Loucy (cell line): ENCODE data around the gene IWS1.

Experiments
- H2AFZ ChIP-seq: fragments of 200-600 bp; sonication (generic); 2 replicates; pipeline ENCODE4 v1.6.0; 2016; ENCODE audit warnings: antibody characterized with exemption, mild to moderate bottlenecking, low read length, moderate library complexity
- H3F3A ChIP-seq: fragments of 200-600 bp; 2 replicates; pipeline ENCODE4 v1.6.0; 2016; ENCODE audit warnings: antibody characterized with exemption, low read depth, mild to moderate bottlenecking
- H3K27me3 ChIP-seq: fragments of 200-600 bp; sonication (generic); 2 replicates; pipeline ENCODE4 v1.6.1; 2014; ENCODE audit warnings: low read length, mild to moderate bottlenecking; ENCODE audit not compliant: insufficient read depth, poor library complexity, severe bottlenecking
- H3K36me3 ChIP-seq: fragments of 200-600 bp; sonication (generic); 2 replicates; pipeline ENCODE4 v1.6.1; 2016; ENCODE audit warnings: low read length; ENCODE audit not compliant: insufficient read depth
- H3K4me1 ChIP-seq: fragments of 200-600 bp; sonication (generic); 2 replicates; pipeline ENCODE4 v1.5.1; 2014; ENCODE audit warnings: low read length, mild to moderate bottlenecking; ENCODE audit not compliant: insufficient read depth, poor library complexity, severe bottlenecking
- H3K4me2 ChIP-seq: fragments of 200-600 bp; sonication (generic); 2 replicates; pipeline ENCODE4 v1.6.0; 2014; ENCODE audit warnings: antibody characterized with exemption, low read length, low read depth, mild to moderate bottlenecking; ENCODE audit not compliant: poor library complexity, severe bottlenecking
- H3K4me3 ChIP-seq: fragments of 200-600 bp; sonication (generic); 2 replicates; pipeline ENCODE4 v1.5.1; 2014; ENCODE audit warnings: low read length, mild to moderate bottlenecking, mixed read lengths; ENCODE audit not compliant: poor library complexity, severe bottlenecking
- H3K79me2 ChIP-seq: fragments of 200-600 bp; sonication (generic); 2 replicates; pipeline ENCODE4 v1.6.1; 2014; ENCODE audit warnings: low read length; ENCODE audit not compliant: insufficient read depth
- H3K9ac ChIP-seq: fragments of 200-600 bp; sonication (generic); 2 replicates; pipeline ENCODE4 v1.6.0; 2014; ENCODE audit warnings: mild to moderate bottlenecking, low read depth, low read length, moderate library complexity; ENCODE audit not compliant: poor library complexity, severe bottlenecking
- H3K9me2 ChIP-seq: fragments of 200-600 bp; sonication (generic); replicated peaks from 2 replicates; pipeline ENCODE4 v1.6.1; 2016; ENCODE audit warnings: low read depth, low read length, mixed read lengths
- H3K9me3 ChIP-seq: fragments of 200-600 bp; sonication (generic); 2 replicates; pipeline ENCODE4 v1.6.1; 2014; ENCODE audit warnings: mild to moderate bottlenecking, antibody characterized with exemption, low read length, low read depth; ENCODE audit not compliant: insufficient read depth
- H4K20me1 ChIP-seq: fragments of 200-600 bp; sonication (generic); 2 replicates; pipeline ENCODE4 v1.6.0; 2014; ENCODE audit warnings: antibody characterized with exemption, low read length, mild to moderate bottlenecking; ENCODE audit not compliant: insufficient read depth, poor library complexity, severe bottlenecking
- EZH2phosphoT487 ChIP-seq: fragments of 200-600 bp; IDR thresholded peaks from 2 replicates; pipeline ENCODE4 v1.6.1; 2018; ENCODE audit warnings: antibody characterized with exemption, mild to moderate bottlenecking, moderate library complexity, borderline replicate concordance
- TF ChIP-seq, protein P1 (sequence below): fragments of 200-600 bp; sonication (generic); conservative IDR thresholded peaks from 2 replicates; pipeline ENCODE4 v1.5.1; 2014; ENCODE audit warnings: mild to moderate bottlenecking, antibody characterized with exemption, low read length

IWS1 gene

GRCh38 chr2:127511090-127511695 lies 15.1 kb downstream of the IWS1 start:
- Histone ChIP-seq H3K4me2 (no peak overlapping the region), H3K36me3 (peaks cover 26% of the 10 kb centered on the region; the same call in 1 of the 2 replicates), H3K27me3 (no peaks in the 10 kb centered on the region), H3K4me3 (no peak overlapping the region), H3K9ac (no peak overlapping the region), H4K20me1 (peaks cover 75% of the 10 kb centered on the region), H3K79me2 (peaks cover 96% of the 10 kb centered on the region), H2AFZ (no peak overlapping the region), H3K4me1 (peaks cover 24% of the 10 kb centered on the region), H3K9me2 (no peaks in the 10 kb centered on the region), H3F3A (no peaks in the 10 kb centered on the region), H3K9me3 (no peaks in the 10 kb centered on the region)
- TF ChIP-seq EZH2phosphoT487 = no peak
- TF ChIP-seq, protein P1, sequence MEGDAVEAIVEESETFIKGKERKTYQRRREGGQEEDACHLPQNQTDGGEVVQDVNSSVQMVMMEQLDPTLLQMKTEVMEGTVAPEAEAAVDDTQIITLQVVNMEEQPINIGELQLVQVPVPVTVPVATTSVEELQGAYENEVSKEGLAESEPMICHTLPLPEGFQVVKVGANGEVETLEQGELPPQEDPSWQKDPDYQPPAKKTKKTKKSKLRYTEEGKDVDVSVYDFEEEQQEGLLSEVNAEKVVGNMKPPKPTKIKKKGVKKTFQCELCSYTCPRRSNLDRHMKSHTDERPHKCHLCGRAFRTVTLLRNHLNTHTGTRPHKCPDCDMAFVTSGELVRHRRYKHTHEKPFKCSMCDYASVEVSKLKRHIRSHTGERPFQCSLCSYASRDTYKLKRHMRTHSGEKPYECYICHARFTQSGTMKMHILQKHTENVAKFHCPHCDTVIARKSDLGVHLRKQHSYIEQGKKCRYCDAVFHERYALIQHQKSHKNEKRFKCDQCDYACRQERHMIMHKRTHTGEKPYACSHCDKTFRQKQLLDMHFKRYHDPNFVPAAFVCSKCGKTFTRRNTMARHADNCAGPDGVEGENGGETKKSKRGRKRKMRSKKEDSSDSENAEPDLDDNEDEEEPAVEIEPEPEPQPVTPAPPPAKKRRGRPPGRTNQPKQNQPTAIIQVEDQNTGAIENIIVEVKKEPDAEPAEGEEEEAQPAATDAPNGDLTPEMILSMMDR = no peak

GRCh38 chr2:127510073-127510472 lies 16.2 kb downstream of the IWS1 start:
- Histone ChIP-seq H3K36me3 (peaks cover 25% of the 10 kb centered on the region), H3K27me3 (no peaks in the 10 kb centered on the region), H3K4me1 (peaks cover 22% of the 10 kb centered on the region), H2AFZ (no peak overlapping the region), H3K9me2 (no peaks in the 10 kb centered on the region), H3K79me2 (peaks cover 85% of the 10 kb centered on the region), H3K9ac (no peak overlapping the region), H3K9me3 (no peaks in the 10 kb centered on the region), H3K4me3 (no peak overlapping the region), H3K4me2 (no peak overlapping the region), H4K20me1 (peaks cover 64% of the 10 kb centered on the region), H3F3A (no peaks in the 10 kb centered on the region)
- no peak for TF ChIP-seq EZH2phosphoT487
- TF ChIP-seq, protein P1 = no peak

GRCh38 chr2:127508631-127509034 lies 17.7 kb downstream of the IWS1 start:
- Histone ChIP-seq H2AFZ (no peak overlapping the region), H3K4me3 (no peak overlapping the region), H3K79me2 (peaks cover 71% of the 10 kb centered on the region), H3K9me3 (no peaks in the 10 kb centered on the region), H3K4me2 (no peak overlapping the region), H3K4me1 (peaks cover 22% of the 10 kb centered on the region), H3K9me2 (no peaks in the 10 kb centered on the region), H3K27me3 (no peaks in the 10 kb centered on the region), H4K20me1 (peaks cover 61% of the 10 kb centered on the region), H3K9ac (no peak overlapping the region), H3F3A (no peaks in the 10 kb centered on the region), H3K36me3 (peaks cover 26% of the 10 kb centered on the region)
- TF ChIP-seq, protein P1 = no peak
- TF ChIP-seq EZH2phosphoT487 = no peak
